NCI-H345 (cell line): ENCODE results near the gene PTK7.

Experiments used
- DNase-seq: peaks from one replicate; lab custom pipeline; 2025; lab: John Stamatoyannopoulos, UW

PTK7 gene

GRCh38 chr6:43146709-43147688, 70.9 kb downstream of the PTK7 start:
- no peak for DNase-seq

GRCh38 chr6:43147691-43148477, 71.8 kb downstream of the PTK7 start:
- no peak for DNase-seq

- no peak for DNase-seq
Measured at GRCh38 chr6:43149265-43149664, 73.2 kb downstream of the PTK7 start.

- no peak for DNase-seq
Measured at GRCh38 chr6:43150051-43150751, 74.1 kb downstream of the PTK7 start.

GRCh38 chr6:43159599-43159998, 83.5 kb downstream of the PTK7 start:
- DNase-seq = no peak

GRCh38 chr6:43163899-43164298, 87.8 kb downstream of the PTK7 start:
- DNase-seq = no peak

- peak; percentile 72 for DNase-seq
Measured at GRCh38 chr6:43170417-43170930, 94.4 kb downstream of the PTK7 start.

- peak; percentile 99 for DNase-seq
Measured at GRCh38 chr6:43170931-43171706, 95.0 kb downstream of the PTK7 start, which contains the start of gene SRF. Gene SRF (plus strand): TSS chr6:43171269. CDS start chr6:43171657, 388 bp downstream.

- no peak for DNase-seq
Measured at GRCh38 chr6:43171707-43172103, 95.6 kb downstream of the PTK7 start.

- DNase-seq = peak; percentile 34
Measured at GRCh38 chr6:43172104-43173007, 96.2 kb downstream of the PTK7 start.

- no peak for DNase-seq
Measured at GRCh38 chr6:43173591-43174262, 97.6 kb downstream of the PTK7 start.

GRCh38 chr6:43174263-43175112, 98.4 kb downstream of the PTK7 start:
- DNase-seq = peak; percentile 60

- no peak for DNase-seq
Measured at GRCh38 chr6:43175676-43176422, 99.7 kb downstream of the PTK7 start.

- DNase-seq = no peak
Measured at GRCh38 chr6:43176423-43176786, 100.3 kb downstream of the PTK7 start.

- no peak for DNase-seq
Measured at GRCh38 chr6:43178150-43178549, 102.0 kb downstream of the PTK7 start.

GRCh38 chr6:43178951-43179830, 103.1 kb downstream of the PTK7 start:
- DNase-seq = no peak

- DNase-seq = no peak
Measured at GRCh38 chr6:43180058-43180457, 103.9 kb downstream of the PTK7 start.
